Loucy (cell line): ENCODE data around the gene XAB2.

ENCODE experiments used
- H2AFZ ChIP-seq: fragments of 200-600 bp; sonication (generic); 2 replicates; pipeline ENCODE4 v1.6.0; 2016; ENCODE audit warnings: antibody characterized with exemption, mild to moderate bottlenecking, low read length, moderate library complexity
- H3F3A ChIP-seq: fragments of 200-600 bp; 2 replicates; pipeline ENCODE4 v1.6.0; 2016; ENCODE audit warnings: antibody characterized with exemption, low read depth, mild to moderate bottlenecking
- H3K27me3 ChIP-seq: fragments of 200-600 bp; sonication (generic); 2 replicates; pipeline ENCODE4 v1.6.1; 2014; ENCODE audit warnings: low read length, mild to moderate bottlenecking; ENCODE audit not compliant: insufficient read depth, poor library complexity, severe bottlenecking
- H3K36me3 ChIP-seq: fragments of 200-600 bp; sonication (generic); 2 replicates; pipeline ENCODE4 v1.6.1; 2016; ENCODE audit warnings: low read length; ENCODE audit not compliant: insufficient read depth
- H3K4me1 ChIP-seq: fragments of 200-600 bp; sonication (generic); 2 replicates; pipeline ENCODE4 v1.5.1; 2014; ENCODE audit warnings: low read length, mild to moderate bottlenecking; ENCODE audit not compliant: insufficient read depth, poor library complexity, severe bottlenecking
- H3K4me2 ChIP-seq: fragments of 200-600 bp; sonication (generic); 2 replicates; pipeline ENCODE4 v1.6.0; 2014; ENCODE audit warnings: antibody characterized with exemption, low read length, low read depth, mild to moderate bottlenecking; ENCODE audit not compliant: poor library complexity, severe bottlenecking
- H3K4me3 ChIP-seq: fragments of 200-600 bp; sonication (generic); 2 replicates; pipeline ENCODE4 v1.5.1; 2014; ENCODE audit warnings: low read length, mild to moderate bottlenecking, mixed read lengths; ENCODE audit not compliant: poor library complexity, severe bottlenecking
- H3K79me2 ChIP-seq: fragments of 200-600 bp; sonication (generic); 2 replicates; pipeline ENCODE4 v1.6.1; 2014; ENCODE audit warnings: low read length; ENCODE audit not compliant: insufficient read depth
- H3K9ac ChIP-seq: fragments of 200-600 bp; sonication (generic); 2 replicates; pipeline ENCODE4 v1.6.0; 2014; ENCODE audit warnings: mild to moderate bottlenecking, low read depth, low read length, moderate library complexity; ENCODE audit not compliant: poor library complexity, severe bottlenecking
- H3K9me2 ChIP-seq: fragments of 200-600 bp; sonication (generic); replicated peaks from 2 replicates; pipeline ENCODE4 v1.6.1; 2016; ENCODE audit warnings: low read depth, low read length, mixed read lengths
- H3K9me3 ChIP-seq: fragments of 200-600 bp; sonication (generic); 2 replicates; pipeline ENCODE4 v1.6.1; 2014; ENCODE audit warnings: mild to moderate bottlenecking, antibody characterized with exemption, low read length, low read depth; ENCODE audit not compliant: insufficient read depth
- H4K20me1 ChIP-seq: fragments of 200-600 bp; sonication (generic); 2 replicates; pipeline ENCODE4 v1.6.0; 2014; ENCODE audit warnings: antibody characterized with exemption, low read length, mild to moderate bottlenecking; ENCODE audit not compliant: insufficient read depth, poor library complexity, severe bottlenecking
- CTCF ChIP-seq: fragments of 200-600 bp; sonication (generic); conservative IDR thresholded peaks from 2 replicates; pipeline ENCODE4 v1.5.1; 2014; ENCODE audit warnings: mild to moderate bottlenecking, antibody characterized with exemption, low read length
- EZH2phosphoT487 ChIP-seq: fragments of 200-600 bp; IDR thresholded peaks from 2 replicates; pipeline ENCODE4 v1.6.1; 2018; ENCODE audit warnings: antibody characterized with exemption, mild to moderate bottlenecking, moderate library complexity, borderline replicate concordance

The XAB2 gene

GRCh38 chr19:7628589-7629311 is 595 bp downstream of the XAB2 start:
- Histone ChIP-seq H4K20me1 (peaks cover 19% of the 10 kb centered on the region), H3K9me3 (no peaks in the 10 kb centered on the region), H3K4me2 (peak overlapping the region; percentile 99), H3K4me1 (peaks cover 9% of the 10 kb centered on the region), H3K36me3 (peaks cover 3% of the 10 kb centered on the region; the same call in 1 of the 2 replicates), H3K9me2 (no peaks in the 10 kb centered on the region), H3F3A (no peaks in the 10 kb centered on the region), H3K27me3 (no peaks in the 10 kb centered on the region), H3K4me3 (peak overlapping the region; percentile 92), H3K79me2 (peaks cover 62% of the 10 kb centered on the region), H3K9ac (peak overlapping the region; percentile 92), H2AFZ (peak overlapping the region; percentile 71)
- TF ChIP-seq CTCF (no peak), EZH2phosphoT487 (no peak)

GRCh38 chr19:7627166-7627565 is 2.2 kb downstream of the XAB2 start:
- peak overlapping the region; percentile 99 for H3K4me2 ChIP-seq
- TF ChIP-seq EZH2phosphoT487 (no peak), CTCF (no peak)
- peaks cover 9% of the 10 kb centered on the region for H3K4me1 ChIP-seq
- H3K36me3 ChIP-seq = peaks cover 16% of the 10 kb centered on the region; the same call in 1 of the 2 replicates
- H3K9me3 ChIP-seq = no peaks in the 10 kb centered on the region
- H3K27me3 ChIP-seq = no peaks in the 10 kb centered on the region
- H3F3A ChIP-seq = no peaks in the 10 kb centered on the region
- H3K9me2 ChIP-seq = no peaks in the 10 kb centered on the region
- H4K20me1 ChIP-seq = peaks cover 19% of the 10 kb centered on the region
- H2AFZ ChIP-seq = no peak overlapping the region
- H3K4me3 ChIP-seq = no peak overlapping the region
- peaks cover 60% of the 10 kb centered on the region for H3K79me2 ChIP-seq
- no peak overlapping the region for H3K9ac ChIP-seq

GRCh38 chr19:7625763-7626372 is 3.5 kb downstream of the XAB2 start:
- Histone ChIP-seq H3K9me2 (no peaks in the 10 kb centered on the region), H4K20me1 (peaks cover 19% of the 10 kb centered on the region), H3K79me2 (peaks cover 47% of the 10 kb centered on the region), H3K36me3 (peaks cover 28% of the 10 kb centered on the region; the same call in 1 of the 2 replicates), H3K9me3 (no peaks in the 10 kb centered on the region), H3F3A (no peaks in the 10 kb centered on the region), H3K4me1 (peaks cover 6% of the 10 kb centered on the region), H3K4me2 (no peak overlapping the region), H3K9ac (no peak overlapping the region), H3K27me3 (no peaks in the 10 kb centered on the region), H2AFZ (no peak overlapping the region), H3K4me3 (no peak overlapping the region)
- no peak for TF ChIP-seq CTCF
